K562 (cell line): ENCODE data around the gene DSP. TPM values are rescaled to one million over a fixed set of nuclear protein-coding genes. Genes with fewer than 3 reads are reported as not detected.

Source experiments
- ADNP ChIP-seq: fragments of 200-800 bp; sonication (Bioruptor generic); IDR thresholded peaks from 2 replicates; pipeline ENCODE4 v1.6.1; 2016; ENCODE audit warnings: missing genetic modification characterization, missing compliant biosample characterization
- BCL6 ChIP-seq: fragments of 250-450 bp; sonication (Bioruptor Pico); IDR thresholded peaks from 2 replicates; pipeline ENCODE4 v1.4.0; 2020
- CHD1 ChIP-seq: fragments of 200-600 bp; sonication (generic); IDR thresholded peaks from one replicate; pipeline ENCODE4 v1.6.1; 2012; ENCODE audit warnings: mild to moderate bottlenecking, moderate library complexity, low read length, inconsistent platforms
- CXXC5 ChIP-seq: fragments of 250-450 bp; sonication (Bioruptor Pico); IDR thresholded peaks from 2 replicates; pipeline ENCODE4 v1.8.0; 2022; ENCODE audit warnings: inconsistent platforms, mild to moderate bottlenecking, moderate library complexity
- ESRRB ChIP-seq: fragments of 250-450 bp; sonication (Bioruptor Pico); IDR thresholded peaks from 2 replicates; pipeline ENCODE4 v1.5.0; 2020; ENCODE audit warnings: mild to moderate bottlenecking, moderate library complexity, borderline replicate concordance
- FOS ChIP-seq: IDR thresholded peaks from 3 replicates; pipeline ENCODE4 v1.6.1; 2011; ENCODE audit not compliant: insufficient read length; ENCODE audit errors: extremely low read depth
- GABPB1 ChIP-seq: sonication (generic); formaldehyde crosslinking; IDR thresholded peaks from 2 replicates; pipeline ENCODE4 v1.8.0; 2022; ENCODE audit warnings: mild to moderate bottlenecking, missing genetic modification reagents
- LCOR ChIP-seq: sonication (generic); formaldehyde crosslinking; IDR thresholded peaks from 2 replicates; pipeline ENCODE4 v1.8.0; 2022; ENCODE audit warnings: mild to moderate bottlenecking, missing genetic modification reagents
- MCM3 ChIP-seq: fragments of 450-650 bp; IDR thresholded peaks from 2 replicates; pipeline ENCODE4 v1.6.1; 2016
- MEF2D ChIP-seq: conservative IDR thresholded peaks from 2 replicates; pipeline ENCODE4 v1.6.1; 2016; ENCODE audit warnings: low read depth, missing genetic modification characterization, missing compliant biosample characterization
- PML ChIP-seq: IDR thresholded peaks from 2 replicates; pipeline ENCODE4 v1.6.1; 2012; ENCODE audit warnings: low read length, inconsistent platforms
- PTTG1 ChIP-seq: fragments of 450-650 bp; IDR thresholded peaks from 2 replicates; pipeline ENCODE4 v1.6.1; 2016; ENCODE audit warnings: low read depth, mild to moderate bottlenecking, missing genetic modification characterization, missing compliant biosample characterization
- RBFOX2 ChIP-seq: fragments of 200-400 bp; formaldehyde crosslinking; IDR thresholded peaks from 2 replicates; pipeline ENCODE4 v1.6.1; 2017; ENCODE audit warnings: low read depth, mild to moderate bottlenecking, low read length, moderate library complexity
- RERE ChIP-seq: sonication (generic); formaldehyde crosslinking; IDR thresholded peaks from 2 replicates; pipeline ENCODE4 v1.8.0; 2023; ENCODE audit warnings: missing genetic modification reagents, mild to moderate bottlenecking, borderline replicate concordance
- SLC30A9 ChIP-seq: fragments of 250-450 bp; sonication (Bioruptor Pico); IDR thresholded peaks from 2 replicates; pipeline ENCODE4 v1.8.0; 2022; ENCODE audit warnings: mild to moderate bottlenecking, moderate library complexity
- SNAPC5 ChIP-seq: fragments of 250-450 bp; sonication (Bioruptor Pico); IDR thresholded peaks from 2 replicates; pipeline ENCODE4 v1.8.0; 2021; ENCODE audit warnings: moderate library complexity, mild to moderate bottlenecking, inconsistent platforms
- ZBTB8A ChIP-seq: fragments of 450-650 bp; IDR thresholded peaks from 2 replicates; pipeline ENCODE4 v1.6.1; 2018; ENCODE audit warnings: mild to moderate bottlenecking, moderate library complexity; ENCODE audit not compliant: partially characterized antibody
- ZNF282 ChIP-seq: sonication (generic); formaldehyde crosslinking; IDR thresholded peaks from 2 replicates; pipeline ENCODE4 v1.8.1; 2023; ENCODE audit warnings: missing genetic modification reagents
- ZNF3 ChIP-seq: fragments of 250-450 bp; sonication (Bioruptor Pico); IDR thresholded peaks from 2 replicates; pipeline ENCODE4 v1.5.0; 2021; ENCODE audit warnings: mild to moderate bottlenecking, moderate library complexity
- ZNF398 ChIP-seq: fragments of 250-450 bp; sonication (Bioruptor Pico); IDR thresholded peaks from 2 replicates; pipeline ENCODE4 v1.8.0; 2021; ENCODE audit warnings: moderate library complexity, mild to moderate bottlenecking, inconsistent platforms
- ZNF707 ChIP-seq: fragments of 250-450 bp; sonication (Bioruptor Pico); conservative IDR thresholded peaks from 2 replicates; pipeline ENCODE4 v1.8.0; 2022; ENCODE audit warnings: inconsistent platforms, mild to moderate bottlenecking, moderate library complexity
- ZNF766 ChIP-seq: fragments of 200-800 bp; sonication (Bioruptor generic); conservative IDR thresholded peaks from 2 replicates; pipeline ENCODE4 v1.6.1; 2016; ENCODE audit warnings: missing genetic modification characterization, missing compliant biosample characterization
- polyA plus RNA-seq, 8 experiments: library from polyadenylated mRNA; depleted of rRNA in 4 of 8; stranded (reverse) in 5 of 8; unstranded in 3 of 8; fragments of >200 nt; fragmentation: Nextera tagmentation in 2 of 8; fragmentation: Illumina TruSeq in 1 of 8; extraction: Ambion mirVana in 2 of 8; extraction: Trizol in 1 of 8; gene quantifications; 2 replicates each; pipeline versions ENCODE4 v1.2.1 to v1.2.3, GENCODE V29; 2011 to 2014; ENCODE audit warnings: inconsistent platforms in 1 of 8, missing spikeins in 1 of 8
- total RNA-seq, 7 experiments: library from RNA; depleted of rRNA in 6 of 7; stranded (reverse); fragments of >200 nt in 6 of 7; fragmentation: Illumina TruSeq in 2 of 7; extraction: Trizol in 2 of 7; gene quantifications; 2 replicates each; pipeline versions ENCODE4 v1.2.1 to v1.2.3, GENCODE V29; 2011 to 2021; ENCODE audit warnings: low replicate concordance in 1 of 7

Gene DSP
- total and polyA plus RNA-seq, 9 of the 15 experiments (the other 6 are each of a cell fraction or from before 2014, with no cell fraction given), result under 0.01 to 0.24 (median 0.03) TPM; not detected in 2

GRCh38 chr6:7589949-7590917, 48.8 kb downstream of the DSP start, which contains the start of gene SNRNP48 (continued):
- TF ChIP-seq RERE (no peak), ZNF707 (CRISPR knock-in tag) (no peak), ZBTB8A (no peak), ZNF3 (CRISPR knock-in tag) (no peak), GABPB1 (CRISPR knock-in tag) (no peak; the same call in 1 of the 2 replicates), SNAPC5 (no peak), MEF2D (no peak), PML (peak; percentile 65; the same call in 1 of the 2 replicates), FOS (peak; percentile 79), PTTG1 (tag) (no peak), ESRRB (CRISPR knock-in tag) (no peak), RBFOX2 (peak; percentile 94), ADNP (tag) (no peak), ZNF398 (CRISPR knock-in tag) (no peak), ZNF766 (CRISPR knock-in tag) (no peak), CHD1 (no peak), SLC30A9 (CRISPR knock-in tag) (no peak), LCOR (CRISPR knock-in tag) (0 out of 2 replicates have a peak, but pooled peaks have one; percentile 25), MCM3 (no peak), ZNF282 (peak; percentile 42; the same call in 1 of the 2 replicates), BCL6 (CRISPR knock-in tag) (no peak), CXXC5 (CRISPR knock-in tag) (peak; percentile 48; the same call in 1 of the 2 replicates)
